ENCODE data around the gene TUBA4B.
A peak's percentile ranks its signal among the peaks of the same experiment; 100 is the strongest.

- TF ChIP-seq CTCF (conservative IDR thresholded peaks at IDR 0.05; ENCODE audit: low read depth, low read length) (peak; percentile 97), POLR2A (IDR thresholded peaks at IDR 0.05; ENCODE audit: low read depth, low read length) (peak; percentile 53; the same call in 1 of the 2 replicates), NFE2L2 (IDR thresholded peaks at IDR 0.05; ENCODE audit: low read depth, low read length) (no peak), RCOR1 (IDR thresholded peaks at IDR 0.05; ENCODE audit: insufficient replicate concordance, low read length) (no peak)
- TF ChIP-seq, protein P1, sequence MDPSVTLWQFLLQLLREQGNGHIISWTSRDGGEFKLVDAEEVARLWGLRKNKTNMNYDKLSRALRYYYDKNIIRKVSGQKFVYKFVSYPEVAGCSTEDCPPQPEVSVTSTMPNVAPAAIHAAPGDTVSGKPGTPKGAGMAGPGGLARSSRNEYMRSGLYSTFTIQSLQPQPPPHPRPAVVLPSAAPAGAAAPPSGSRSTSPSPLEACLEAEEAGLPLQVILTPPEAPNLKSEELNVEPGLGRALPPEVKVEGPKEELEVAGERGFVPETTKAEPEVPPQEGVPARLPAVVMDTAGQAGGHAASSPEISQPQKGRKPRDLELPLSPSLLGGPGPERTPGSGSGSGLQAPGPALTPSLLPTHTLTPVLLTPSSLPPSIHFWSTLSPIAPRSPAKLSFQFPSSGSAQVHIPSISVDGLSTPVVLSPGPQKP (IDR thresholded peaks at IDR 0.05; ENCODE audit: borderline replicate concordance, low read depth, low read length), result no peak
These were observed 24.9 kb downstream of the TUBA4B start for GRCh38 chr2:219277703-219278654.
